MG63 (cell line): ENCODE results near the gene KIAA1549. TPM values are rescaled to one million over a fixed set of nuclear protein-coding genes. Genes with fewer than 3 reads are reported as not detected.

Experiments
- DNase-seq: peaks from one replicate; pipeline ENCODE4 v3.0.0-alpha.2; 2020
- H3K27me3 ChIP-seq: fragments of 250-450 bp; sonication (Bioruptor Pico); 2 replicates; pipeline ENCODE4 v1.5.1; 2020; ENCODE audit warnings: mild to moderate bottlenecking, moderate library complexity
- H3K36me3 ChIP-seq: fragments of 250-450 bp; sonication (Bioruptor Pico); 2 replicates; pipeline ENCODE4 v1.5.1; 2020; ENCODE audit warnings: mild to moderate bottlenecking, moderate library complexity
- H3K4me3 ChIP-seq: fragments of 250-450 bp; sonication (Bioruptor Pico); 2 replicates; pipeline ENCODE4 v1.5.1; 2020; ENCODE audit warnings: mild to moderate bottlenecking, moderate library complexity
- H3K9me3 ChIP-seq: fragments of 250-450 bp; sonication (Bioruptor Pico); 2 replicates; pipeline ENCODE4 v1.5.1; 2020; ENCODE audit warnings: mild to moderate bottlenecking, moderate library complexity
- total RNA-seq: library from RNA; depleted of rRNA; stranded (reverse); fragments of >200 nt; shearing (Covaris generic); gene quantifications from 2 replicates; pipeline ENCODE4 v1.2.3, GENCODE V29; 2014; ENCODE audit warnings: low replicate concordance

KIAA1549 gene
- total RNA-seq, 1 experiment from 2014 or later = 1.1 TPM

GRCh38 chr7:138932427-138932826 lies 48.8 kb downstream of the KIAA1549 start:
- no peaks in the 10 kb centered on the region for H3K27me3 ChIP-seq
- no peak for DNase-seq
- no peaks in the 10 kb centered on the region for H3K9me3 ChIP-seq
- no peaks in the 10 kb centered on the region for H3K36me3 ChIP-seq
- H3K4me3 ChIP-seq = no peak overlapping the region

- H3K27me3 ChIP-seq = no peaks in the 10 kb centered on the region
- no peaks in the 10 kb centered on the region for H3K36me3 ChIP-seq
- no peaks in the 10 kb centered on the region for H3K9me3 ChIP-seq
- no peak overlapping the region for H3K4me3 ChIP-seq
- DNase-seq = no peak
Observed at GRCh38 chr7:138929969-138930368, 51.2 kb downstream of the KIAA1549 start.

GRCh38 chr7:138926241-138926612 lies 55.0 kb downstream of the KIAA1549 start:
- no peaks in the 10 kb centered on the region for H3K9me3 ChIP-seq
- DNase-seq = no peak
- H3K4me3 ChIP-seq = no peak overlapping the region
- no peaks in the 10 kb centered on the region for H3K36me3 ChIP-seq
- no peaks in the 10 kb centered on the region for H3K27me3 ChIP-seq

GRCh38 chr7:138924501-138925225 lies 56.5 kb downstream of the KIAA1549 start:
- DNase-seq = no peak
- H3K4me3 ChIP-seq = no peak overlapping the region
- H3K27me3 ChIP-seq = no peaks in the 10 kb centered on the region
- no peaks in the 10 kb centered on the region for H3K36me3 ChIP-seq
- no peaks in the 10 kb centered on the region for H3K9me3 ChIP-seq

- H3K9me3 ChIP-seq = no peaks in the 10 kb centered on the region
- no peak for DNase-seq
- no peaks in the 10 kb centered on the region for H3K27me3 ChIP-seq
- no peaks in the 10 kb centered on the region for H3K36me3 ChIP-seq
- H3K4me3 ChIP-seq = no peak overlapping the region
Observed at GRCh38 chr7:138921277-138921676, 59.9 kb downstream of the KIAA1549 start.

- H3K4me3 ChIP-seq = no peak overlapping the region
- no peaks in the 10 kb centered on the region for H3K36me3 ChIP-seq
- H3K9me3 ChIP-seq = no peaks in the 10 kb centered on the region
- DNase-seq = no peak
- no peaks in the 10 kb centered on the region for H3K27me3 ChIP-seq
Observed at GRCh38 chr7:138919911-138920310, 61.3 kb downstream of the KIAA1549 start.

GRCh38 chr7:138919216-138919615 lies 62.0 kb downstream of the KIAA1549 start:
- Histone ChIP-seq H3K9me3 (no peaks in the 10 kb centered on the region), H3K4me3 (no peak overlapping the region), H3K27me3 (no peaks in the 10 kb centered on the region), H3K36me3 (no peaks in the 10 kb centered on the region)
- no peak for DNase-seq

GRCh38 chr7:138918756-138919155 lies 62.4 kb downstream of the KIAA1549 start:
- no peaks in the 10 kb centered on the region for H3K36me3 ChIP-seq
- no peaks in the 10 kb centered on the region for H3K9me3 ChIP-seq
- DNase-seq = no peak
- H3K4me3 ChIP-seq = no peak overlapping the region
- H3K27me3 ChIP-seq = no peaks in the 10 kb centered on the region

GRCh38 chr7:138918176-138918575 lies 63.0 kb downstream of the KIAA1549 start:
- DNase-seq = no peak
- H3K36me3 ChIP-seq = no peaks in the 10 kb centered on the region
- no peak overlapping the region for H3K4me3 ChIP-seq

GRCh38 chr7:138917771-138918170 lies 63.4 kb downstream of the KIAA1549 start:
- DNase-seq = no peak
- H3K4me3 ChIP-seq = no peak overlapping the region
- H3K27me3 ChIP-seq = no peaks in the 10 kb centered on the region
- H3K36me3 ChIP-seq = no peaks in the 10 kb centered on the region
- no peaks in the 10 kb centered on the region for H3K9me3 ChIP-seq

More at GRCh38 chr7:138918176-138918575, 63.0 kb downstream of the KIAA1549 start:
- Histone ChIP-seq H3K27me3 (no peaks in the 10 kb centered on the region), H3K9me3 (no peaks in the 10 kb centered on the region)

- no peaks in the 10 kb centered on the region for H3K36me3 ChIP-seq
- H3K27me3 ChIP-seq = no peaks in the 10 kb centered on the region
- no peaks in the 10 kb centered on the region for H3K9me3 ChIP-seq
- no peak overlapping the region for H3K4me3 ChIP-seq
- DNase-seq = no peak
Observed at GRCh38 chr7:138916731-138917130, 64.5 kb downstream of the KIAA1549 start.

- Histone ChIP-seq H3K27me3 (no peaks in the 10 kb centered on the region), H3K4me3 (no peak overlapping the region), H3K36me3 (no peaks in the 10 kb centered on the region)
Observed at GRCh38 chr7:138916275-138916674, 64.9 kb downstream of the KIAA1549 start.

GRCh38 chr7:138913783-138914182 lies 67.4 kb downstream of the KIAA1549 start:
- Histone ChIP-seq H3K4me3 (no peak overlapping the region), H3K27me3 (no peaks in the 10 kb centered on the region), H3K36me3 (no peaks in the 10 kb centered on the region), H3K9me3 (no peaks in the 10 kb centered on the region)
- no peak for DNase-seq

More at GRCh38 chr7:138916275-138916674, 64.9 kb downstream of the KIAA1549 start:
- no peak for DNase-seq
- no peaks in the 10 kb centered on the region for H3K9me3 ChIP-seq

- no peak for DNase-seq
- Histone ChIP-seq H3K4me3 (no peak overlapping the region), H3K9me3 (no peaks in the 10 kb centered on the region)
Observed at GRCh38 chr7:138911007-138911406, 70.2 kb downstream of the KIAA1549 start.

GRCh38 chr7:138907850-138908249 lies 73.3 kb downstream of the KIAA1549 start:
- Histone ChIP-seq H3K36me3 (no peaks in the 10 kb centered on the region), H3K27me3 (no peaks in the 10 kb centered on the region), H3K4me3 (no peak overlapping the region), H3K9me3 (no peaks in the 10 kb centered on the region)
- no peak for DNase-seq

More at GRCh38 chr7:138911007-138911406, 70.2 kb downstream of the KIAA1549 start:
- Histone ChIP-seq H3K36me3 (no peaks in the 10 kb centered on the region), H3K27me3 (no peaks in the 10 kb centered on the region)

- no peak overlapping the region for H3K4me3 ChIP-seq
- H3K27me3 ChIP-seq = no peaks in the 10 kb centered on the region
- H3K9me3 ChIP-seq = no peaks in the 10 kb centered on the region
- no peaks in the 10 kb centered on the region for H3K36me3 ChIP-seq
- no peak for DNase-seq
Observed at GRCh38 chr7:138907201-138907847, 73.9 kb downstream of the KIAA1549 start.

GRCh38 chr7:138903859-138904435 lies 77.2 kb downstream of the KIAA1549 start:
- no peaks in the 10 kb centered on the region for H3K36me3 ChIP-seq

More at GRCh38 chr7:138903859-138904435, 77.2 kb downstream of the KIAA1549 start:
- Histone ChIP-seq H3K9me3 (no peaks in the 10 kb centered on the region), H3K4me3 (no peak overlapping the region), H3K27me3 (no peaks in the 10 kb centered on the region)
- no peak for DNase-seq
